Muscle of back (tissue), 11 donors: ENCODE results near the gene TBXAS1. TPM values are rescaled to one million over a fixed set of nuclear protein-coding genes. Genes with fewer than 3 reads are reported as not detected.
A peak's percentile ranks its signal among the peaks of the same experiment; 100 is the strongest.

ENCODE experiments used
- DNase-seq, 3 donors: peaks; one replicate each; pipeline versions ENCODE4 v3.0.0 to v3.0.0-alpha.2; 2013
- polyA plus RNA-seq, 10 donors: library from polyadenylated mRNA; unstranded; fragments of 120-200 nt; gene quantifications; one replicate each; pipeline ENCODE4 v1.2.1, GENCODE V29; 2013; ENCODE audit not compliant: insufficient read length in 10 of 10

TBXAS1 gene
- polyA plus RNA-seq, 10 donors, result 2.9 to 4.3 (median 3.3) TPM

- DNase-seq, result no peak
These were observed 148.0 kb downstream of the TBXAS1 start for GRCh38 chr7:139976838-139977656.

DNA sequence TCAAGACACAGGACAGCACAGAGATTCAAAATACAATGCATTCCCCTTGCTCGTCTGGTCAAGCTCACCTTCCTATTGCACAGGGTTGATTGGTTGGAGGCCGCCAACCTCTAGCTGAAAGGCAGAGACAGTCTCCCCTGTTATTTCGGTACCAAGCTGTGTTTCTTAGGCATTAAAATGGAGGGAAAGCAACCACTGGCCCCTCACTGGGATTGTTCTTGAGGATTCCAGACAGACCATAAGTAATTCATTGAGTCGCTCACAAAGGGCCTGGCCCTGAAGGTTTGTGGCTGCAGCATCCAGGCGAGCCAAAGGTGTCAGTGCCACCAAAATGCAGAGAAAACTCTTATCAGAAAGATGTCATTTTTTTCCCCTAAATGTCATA is 152.4 kb downstream of the TBXAS1 start:
- DNase-seq, result no peak

- no peak for DNase-seq
These were observed 154.2 kb downstream of the TBXAS1 start for GRCh38 chr7:139982927-139983920.

GRCh38 chr7:139984642-139985539 is 155.8 kb downstream of the TBXAS1 start:
- no peak for DNase-seq

DNA sequence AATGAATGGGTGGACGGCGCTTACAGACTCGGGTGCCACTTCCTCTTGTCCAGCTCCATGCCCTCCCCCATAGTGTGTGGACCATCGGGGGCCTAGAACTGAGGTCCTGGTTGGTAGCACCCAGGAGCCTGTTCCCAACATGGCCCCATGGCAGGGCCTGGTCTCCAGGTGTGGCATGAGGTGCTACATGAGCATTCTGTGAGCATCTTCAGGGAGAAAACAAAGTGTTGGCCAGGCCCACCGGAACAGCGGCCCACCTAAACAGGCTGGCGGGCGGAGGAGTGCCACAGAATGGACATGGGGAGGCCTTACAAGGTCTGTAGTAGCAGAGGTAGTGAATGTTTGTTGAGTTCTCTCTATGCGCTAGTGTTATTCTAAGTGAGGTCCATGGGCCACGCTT is 156.7 kb downstream of the TBXAS1 start:
- DNase-seq, result no peak

GRCh38 chr7:139987691-139988516 is 158.8 kb downstream of the TBXAS1 start:
- DNase-seq, result no peak

DNA sequence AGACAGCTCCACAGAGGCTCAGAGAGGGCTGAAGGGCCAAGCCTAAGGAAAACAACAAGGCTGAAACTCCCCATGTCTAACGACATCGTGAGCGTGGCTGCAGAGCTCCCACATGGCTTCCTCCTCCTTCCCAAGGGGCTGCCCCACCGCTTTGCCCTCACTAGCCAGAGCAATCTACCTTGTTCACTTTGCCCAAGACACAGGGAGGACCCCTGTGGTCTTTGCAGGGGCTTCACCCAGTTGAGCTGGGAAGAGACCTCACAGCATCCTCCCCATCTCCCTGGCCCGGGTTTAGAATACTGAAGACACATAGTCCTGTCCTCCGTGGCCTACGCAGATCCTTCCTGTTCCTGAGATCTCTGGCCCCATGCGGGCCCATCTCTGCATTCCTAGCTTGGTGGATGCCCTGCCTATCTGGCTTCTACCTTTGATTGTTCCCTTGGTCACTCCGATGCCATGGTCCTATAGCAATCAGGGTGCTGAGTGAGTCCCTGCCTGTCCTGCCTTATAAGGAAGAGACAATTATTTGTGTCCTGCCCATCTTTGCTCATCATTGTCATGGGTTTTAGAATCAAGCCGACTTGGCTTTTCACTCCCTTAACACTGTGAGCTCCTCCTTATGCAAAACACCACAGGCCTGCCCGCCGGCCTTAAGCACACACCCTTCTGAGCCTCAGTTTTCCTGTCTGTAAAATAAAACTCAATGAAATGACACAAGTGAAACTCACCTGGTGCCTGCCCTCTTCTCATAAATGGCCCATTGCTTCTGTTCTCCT is 160.5 kb downstream of the TBXAS1 start:
- DNase-seq, result no peak

GRCh38 chr7:139990142-139990535 is 161.1 kb downstream of the TBXAS1 start:
- no peak for DNase-seq

- no peak for DNase-seq
These were observed 161.7 kb downstream of the TBXAS1 start for GRCh38 chr7:139990571-139991268.

GRCh38 chr7:139991269-139991666 is 162.2 kb downstream of the TBXAS1 start:
- no peak for DNase-seq

DNA sequence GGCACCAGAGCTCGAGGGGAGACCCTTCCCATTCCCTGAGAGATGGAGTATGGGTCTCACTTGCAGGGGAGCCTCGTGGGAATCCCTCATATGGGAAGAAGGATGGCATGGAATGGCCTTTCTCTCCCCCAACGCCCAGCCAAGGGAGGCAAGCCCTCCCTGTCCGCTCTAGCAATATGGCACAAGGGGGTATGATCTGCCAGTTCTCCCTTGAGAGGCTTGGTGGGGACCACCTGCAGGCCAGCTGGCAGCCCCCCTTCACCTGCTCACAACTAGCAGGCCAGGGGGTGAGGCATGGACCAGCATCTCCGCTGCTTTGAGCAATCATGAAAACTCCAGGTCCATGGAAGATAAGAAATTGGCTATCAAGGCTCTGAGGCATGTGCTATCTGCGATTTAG is 162.8 kb downstream of the TBXAS1 start:
- DNase-seq, result no peak

DNA sequence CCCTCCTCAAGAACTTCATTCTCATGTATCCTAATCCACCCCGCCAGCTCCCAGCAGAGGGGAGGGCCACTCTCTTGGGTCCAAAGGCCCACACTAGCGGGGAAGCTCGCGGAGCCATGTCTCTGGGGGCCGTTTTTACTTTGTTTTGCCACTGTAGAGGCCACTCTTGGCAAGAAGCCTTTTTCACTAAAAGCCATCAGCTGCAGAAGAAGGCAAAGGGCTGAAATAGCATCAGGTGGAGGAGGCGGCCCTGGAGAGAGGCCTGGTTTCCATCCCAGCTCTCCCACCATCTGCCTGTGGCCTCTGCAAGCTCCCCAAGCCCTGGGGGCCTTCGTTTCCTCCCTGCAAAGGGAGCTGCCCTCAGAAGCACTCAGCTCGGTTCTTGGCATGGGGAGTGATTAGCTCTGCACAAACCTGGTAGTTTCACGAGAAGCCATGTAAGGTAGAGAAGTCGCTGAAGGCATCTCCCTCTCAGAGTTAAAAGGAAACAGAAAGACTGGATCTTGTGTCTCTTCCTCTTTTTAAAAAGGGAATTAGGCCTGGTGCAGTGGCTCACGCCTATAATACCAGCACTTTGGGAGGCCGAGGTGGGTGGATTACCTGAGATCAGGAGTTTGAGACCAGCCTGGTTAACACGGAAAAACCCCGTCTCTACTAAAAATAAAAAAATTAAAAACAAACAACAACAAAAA is 163.4 kb downstream of the TBXAS1 start:
- DNase-seq, result no peak

DNA sequence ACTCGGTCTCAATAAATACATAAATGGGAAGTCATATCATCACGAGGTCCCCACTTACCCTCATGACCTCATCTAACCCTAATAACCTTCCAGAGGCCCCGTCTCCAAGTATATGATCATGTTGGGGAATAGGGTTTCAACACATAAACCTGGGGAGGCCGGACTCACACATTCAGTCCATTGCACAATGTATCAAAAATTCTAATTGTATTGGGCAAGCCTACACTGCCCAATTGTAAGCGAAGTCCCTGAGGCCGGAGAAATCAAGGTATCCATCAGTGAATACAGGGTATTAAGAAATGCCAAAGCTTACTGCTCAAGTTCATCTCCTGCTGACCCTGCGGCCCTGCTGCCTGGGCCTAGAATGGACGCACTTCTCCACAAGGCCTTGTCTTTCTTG is 164.1 kb downstream of the TBXAS1 start:
- DNase-seq, result no peak

- no peak for DNase-seq
These were observed 164.5 kb downstream of the TBXAS1 start for GRCh38 chr7:139993592-139993991.

GRCh38 chr7:139994356-139994755 is 165.3 kb downstream of the TBXAS1 start:
- DNase-seq, result no peak

- DNase-seq, result peak in 2 of 3 donors; percentile 8 to 51
These were observed 166.2 kb downstream of the TBXAS1 start for GRCh38 chr7:139995017-139995915.

- DNase-seq, result no peak
These were observed 169.5 kb downstream of the TBXAS1 start for GRCh38 chr7:139998572-139998971.

DNA sequence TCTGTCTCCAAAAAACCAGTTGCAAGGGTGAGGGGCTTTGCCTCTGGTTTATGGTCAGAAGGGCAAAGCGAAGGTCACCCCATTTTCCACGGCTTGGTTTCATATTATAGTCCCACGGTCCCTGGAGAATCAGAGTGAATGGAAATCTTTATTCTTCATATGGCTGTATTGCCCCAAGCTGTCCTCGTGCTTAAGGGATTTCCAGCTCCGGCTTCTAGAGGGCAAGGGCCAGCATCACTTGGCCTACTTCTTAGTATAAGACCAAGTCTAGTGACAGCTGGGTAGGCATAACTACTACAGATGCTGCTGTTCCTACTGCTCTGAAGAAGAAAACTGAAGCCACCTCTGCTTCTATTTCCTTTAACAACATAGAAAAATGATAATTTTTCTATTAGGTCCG is 170.5 kb downstream of the TBXAS1 start:
- no peak for DNase-seq
